ENCODE results near the gene B9D1. TPM values are rescaled to one million over a fixed set of nuclear protein-coding genes. Genes with fewer than 3 reads are reported as not detected.

Gene B9D1
- total RNA-seq, 1 donor from 2014 or later = 7.8 TPM

DNA sequence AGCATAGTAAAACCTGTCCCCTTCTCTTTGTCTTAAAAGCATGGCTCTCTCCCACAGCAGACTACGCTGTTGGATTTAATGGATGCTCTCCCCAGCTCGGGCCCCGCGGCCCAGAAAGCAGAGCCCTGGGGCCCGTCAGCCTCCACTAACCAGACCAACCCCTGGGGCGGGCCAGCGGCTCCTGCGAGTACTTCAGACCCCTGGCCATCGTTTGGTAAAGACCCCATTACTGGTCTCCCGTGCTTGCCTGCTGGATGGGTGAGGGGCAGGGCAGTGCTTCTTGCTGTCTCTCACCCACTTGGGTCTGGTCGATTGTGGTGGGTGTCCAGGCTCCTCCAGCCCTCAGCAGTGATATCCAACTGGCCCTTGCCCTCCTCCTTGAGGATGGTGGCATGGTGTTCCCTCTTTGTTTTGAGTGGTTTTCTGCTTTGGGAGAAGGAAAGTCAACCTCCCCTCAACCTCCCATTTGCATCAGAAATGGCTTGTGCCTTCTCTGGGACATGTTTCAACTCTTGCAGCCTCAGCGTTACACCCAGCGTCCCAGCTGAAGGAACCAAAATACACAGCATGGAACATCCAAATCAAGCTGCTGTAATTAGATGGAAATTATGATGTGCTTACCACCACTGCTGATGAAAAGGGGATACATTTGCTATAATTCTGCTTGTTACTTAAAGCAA is 49.3 kb downstream of the B9D1 start:
- peaks cover 8% of the 10 kb centered on the region for H3K4me1 Mint-ChIP-seq (ENCODE audit: low read depth, unreplicated experiment)

GRCh38 chr17:19312406-19312805 is 50.1 kb downstream of the B9D1 start:
- no peaks in the 10 kb centered on the region for H3K27me3 Mint-ChIP-seq (ENCODE audit: unreplicated experiment)
- peaks cover 5% of the 10 kb centered on the region for H3K4me1 Mint-ChIP-seq (ENCODE audit: low read depth, unreplicated experiment)
- no peaks in the 10 kb centered on the region for H3K36me3 Mint-ChIP-seq (ENCODE audit: unreplicated experiment)
- no peak for TF ChIP-seq CTCF (IDR thresholded peaks at IDR 0.05; ENCODE audit: partially characterized antibody, unreplicated experiment)
- H3K27ac Mint-ChIP-seq (ENCODE audit: unreplicated experiment) = no peak overlapping the region
- no peak for DNase-seq
- H3K4me3 Mint-ChIP-seq (ENCODE audit: unreplicated experiment) = no peak overlapping the region
- H3K9me3 Mint-ChIP-seq (ENCODE audit: unreplicated experiment) = peaks cover 5% of the 10 kb centered on the region

More for the DNA sequence above, 49.3 kb downstream of the B9D1 start:
- Mint-ChIP-seq H3K36me3 (ENCODE audit: unreplicated experiment) (no peaks in the 10 kb centered on the region), H3K9me3 (ENCODE audit: unreplicated experiment) (peaks cover 7% of the 10 kb centered on the region), H3K27me3 (ENCODE audit: unreplicated experiment) (no peaks in the 10 kb centered on the region), H3K27ac (ENCODE audit: unreplicated experiment) (no peak overlapping the region), H3K4me3 (ENCODE audit: unreplicated experiment) (no peak overlapping the region)
- TF ChIP-seq CTCF (IDR thresholded peaks at IDR 0.05; ENCODE audit: partially characterized antibody, unreplicated experiment) = no peak
- no peak for DNase-seq

- Mint-ChIP-seq H3K4me3 (ENCODE audit: unreplicated experiment) (no peak overlapping the region), H3K4me1 (ENCODE audit: low read depth, unreplicated experiment) (no peaks in the 10 kb centered on the region), H3K27ac (ENCODE audit: unreplicated experiment) (no peak overlapping the region), H3K27me3 (ENCODE audit: unreplicated experiment) (no peaks in the 10 kb centered on the region), H3K9me3 (ENCODE audit: unreplicated experiment) (peaks cover 5% of the 10 kb centered on the region), H3K36me3 (ENCODE audit: unreplicated experiment) (no peaks in the 10 kb centered on the region)
- no peak for DNase-seq
- TF ChIP-seq CTCF (IDR thresholded peaks at IDR 0.05; ENCODE audit: partially characterized antibody, unreplicated experiment) = no peak
These were observed 50.9 kb downstream of the B9D1 start for GRCh38 chr17:19311421-19312215.

- Mint-ChIP-seq H3K27me3 (ENCODE audit: unreplicated experiment) (peaks cover 2% of the 10 kb centered on the region), H3K27ac (ENCODE audit: unreplicated experiment) (no peak overlapping the region), H3K4me1 (ENCODE audit: low read depth, unreplicated experiment) (no peaks in the 10 kb centered on the region), H3K4me3 (ENCODE audit: unreplicated experiment) (no peak overlapping the region), H3K36me3 (ENCODE audit: unreplicated experiment) (no peaks in the 10 kb centered on the region), H3K9me3 (ENCODE audit: unreplicated experiment) (peaks cover 5% of the 10 kb centered on the region)
- no peak for TF ChIP-seq CTCF (IDR thresholded peaks at IDR 0.05; ENCODE audit: partially characterized antibody, unreplicated experiment)
- no peak for DNase-seq
These were observed 51.5 kb downstream of the B9D1 start for GRCh38 chr17:19311016-19311415.

DNA sequence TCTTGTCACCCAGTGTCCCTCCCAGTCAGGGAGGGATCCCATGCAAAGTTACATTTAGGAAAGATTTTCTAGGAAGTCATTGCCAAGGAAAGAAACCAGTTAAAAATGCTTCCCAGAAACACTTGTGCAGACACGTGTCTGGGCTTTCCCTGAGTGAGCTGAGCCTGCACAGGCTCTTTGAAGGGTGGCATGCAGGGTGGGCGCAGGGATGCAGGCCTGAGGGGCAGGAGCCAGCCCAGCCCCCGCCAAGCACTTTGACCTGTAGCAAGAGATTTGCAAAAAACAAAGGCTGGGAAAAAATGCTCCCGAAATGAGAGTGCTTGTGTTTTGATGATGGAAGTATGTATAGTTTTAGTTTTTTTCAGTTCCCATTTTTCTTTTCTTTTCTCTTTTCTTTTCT is 52.4 kb downstream of the B9D1 start:
- no peak for TF ChIP-seq CTCF (IDR thresholded peaks at IDR 0.05; ENCODE audit: partially characterized antibody, unreplicated experiment)
- peaks cover 2% of the 10 kb centered on the region for H3K27me3 Mint-ChIP-seq (ENCODE audit: unreplicated experiment)
- DNase-seq = no peak
- H3K27ac Mint-ChIP-seq (ENCODE audit: unreplicated experiment) = no peak overlapping the region
- H3K4me3 Mint-ChIP-seq (ENCODE audit: unreplicated experiment) = no peak overlapping the region
- H3K4me1 Mint-ChIP-seq (ENCODE audit: low read depth, unreplicated experiment) = no peaks in the 10 kb centered on the region
- peaks cover 5% of the 10 kb centered on the region for H3K9me3 Mint-ChIP-seq (ENCODE audit: unreplicated experiment)
- H3K36me3 Mint-ChIP-seq (ENCODE audit: unreplicated experiment) = no peaks in the 10 kb centered on the region

Data from glutamatergic neuron (in vitro differentiated cells).